Liver (tissue), 9 donors: ENCODE measurements around the gene ADGRG3. TPM values are rescaled to one million over a fixed set of nuclear protein-coding genes. Genes with fewer than 3 reads are reported as not detected.

ENCODE experiments used
- DNase-seq: peaks from one replicate; pipeline ENCODE4 v3.0.0-alpha.2; 2017; ENCODE audit warnings: low spot score
- H3K27ac ChIP-seq, 2 donors: one replicate each; pipeline ENCODE4 v1.7.0; 2013; ENCODE audit warnings: inconsistent platforms in 2 of 2, low read length in 2 of 2, control low read depth in 1 of 2, low read depth in 1 of 2, mild to moderate bottlenecking in 1 of 2
- H3K27me3 ChIP-seq, 4 donors: one replicate each; pipeline versions ENCODE4 v1.6.1 to v1.7.0; 2013; ENCODE audit warnings: low read length in 3 of 4, inconsistent platforms in 1 of 4, mild to moderate bottlenecking in 1 of 4, moderate library complexity in 1 of 4; ENCODE audit not compliant: control insufficient read depth in 4 of 4, insufficient read depth in 4 of 4
- H3K36me3 ChIP-seq, 4 donors: one replicate each; pipeline versions ENCODE4 v1.6.1 to v1.7.0; 2013; ENCODE audit warnings: low read length in 3 of 4, mild to moderate bottlenecking in 3 of 4, low read depth in 1 of 4, moderate library complexity in 1 of 4; ENCODE audit not compliant: control insufficient read depth in 4 of 4, insufficient read depth in 3 of 4
- H3K4me1 ChIP-seq, 4 donors: one replicate each; pipeline versions ENCODE4 v1.6.1 to v1.7.0; 2013; ENCODE audit warnings: low read length in 3 of 4, mild to moderate bottlenecking in 3 of 4, moderate library complexity in 1 of 4; ENCODE audit not compliant: control insufficient read depth in 4 of 4, insufficient read depth in 4 of 4
- H3K4me3 ChIP-seq, 3 donors: one replicate each; pipeline versions ENCODE4 v1.6.1 to v1.7.0; 2013; ENCODE audit warnings: low read length in 3 of 3, control low read depth in 1 of 3, low read depth in 1 of 3, mild to moderate bottlenecking in 1 of 3
- H3K9ac ChIP-seq, 2 donors: one replicate each; pipeline ENCODE4 v1.7.0; 2013; ENCODE audit warnings: low read length in 2 of 2, mild to moderate bottlenecking in 2 of 2, moderate library complexity in 2 of 2, control low read depth in 1 of 2, low read depth in 1 of 2
- H3K9me3 ChIP-seq, 4 donors: one replicate each; pipeline versions ENCODE4 v1.6.1 to v1.7.0; 2013; ENCODE audit warnings: low read length in 3 of 4; ENCODE audit not compliant: control insufficient read depth in 4 of 4
- ATF3 ChIP-seq: IDR thresholded peaks from 2 replicates; pipeline ENCODE4 v1.6.1; 2016; ENCODE audit warnings: antibody characterized with exemption
- CTCF ChIP-seq: fragments of 150-350 bp; IDR thresholded peaks from 2 replicates; pipeline ENCODE4 v1.5.1; 2017; ENCODE audit warnings: improper control_type of control experiment, low read depth, low read length; ENCODE audit not compliant: missing input control
- EGR1 ChIP-seq, 2 donors: IDR thresholded peaks; 2 replicates each; pipeline ENCODE4 v1.6.1; 2016 to 2018; ENCODE audit warnings: antibody characterized with exemption in 2 of 2, low read depth in 2 of 2
- FOXA1 ChIP-seq: IDR thresholded peaks from 2 replicates; pipeline ENCODE4 v1.6.1; 2016; ENCODE audit warnings: antibody characterized with exemption
- FOXA2 ChIP-seq: IDR thresholded peaks from 2 replicates; pipeline ENCODE4 v1.6.1; 2016; ENCODE audit warnings: antibody characterized with exemption
- GABPA ChIP-seq, 2 donors: IDR thresholded peaks in 1 of 2; conservative IDR thresholded peaks in 1 of 2; 2 replicates each; pipeline ENCODE4 v1.6.1; 2016; ENCODE audit warnings: antibody characterized with exemption in 2 of 2, mild to moderate bottlenecking in 1 of 2, moderate library complexity in 1 of 2
- HNF4A ChIP-seq, 2 donors: conservative IDR thresholded peaks; 2 replicates each; pipeline ENCODE4 v1.6.1; 2016; ENCODE audit warnings: antibody characterized with exemption in 2 of 2, mild to moderate bottlenecking in 2 of 2
- HNF4G ChIP-seq: IDR thresholded peaks from 2 replicates; pipeline ENCODE4 v1.6.1; 2016; ENCODE audit warnings: antibody characterized with exemption
- JUND ChIP-seq, 2 donors: IDR thresholded peaks; 2 replicates each; pipeline ENCODE4 v1.6.1; 2016; ENCODE audit warnings: antibody characterized with exemption in 2 of 2
- MAX ChIP-seq: IDR thresholded peaks from 2 replicates; pipeline ENCODE4 v1.6.1; 2016; ENCODE audit warnings: antibody characterized with exemption
- NR2F2 ChIP-seq: IDR thresholded peaks from 2 replicates; pipeline ENCODE4 v1.6.1; 2016; ENCODE audit warnings: antibody characterized with exemption
- RAD21 ChIP-seq, 2 donors: IDR thresholded peaks; 2 replicates each; pipeline ENCODE4 v1.6.1; 2016; ENCODE audit warnings: antibody characterized with exemption in 2 of 2, mild to moderate bottlenecking in 2 of 2
- REST ChIP-seq: IDR thresholded peaks from 2 replicates; pipeline ENCODE4 v1.6.1; 2016; ENCODE audit warnings: antibody characterized with exemption, mild to moderate bottlenecking
- RXRA ChIP-seq, 2 donors: IDR thresholded peaks; 2 replicates each; pipeline ENCODE4 v1.6.1; 2017 to 2018; ENCODE audit warnings: antibody characterized with exemption in 2 of 2, mild to moderate bottlenecking in 1 of 2
- SP1 ChIP-seq: IDR thresholded peaks from 2 replicates; pipeline ENCODE4 v1.6.1; 2018; ENCODE audit warnings: antibody characterized with exemption, mild to moderate bottlenecking
- TAF1 ChIP-seq: conservative IDR thresholded peaks from 2 replicates; pipeline ENCODE4 v1.6.1; 2016; ENCODE audit warnings: antibody characterized with exemption, mild to moderate bottlenecking
- YY1 ChIP-seq: IDR thresholded peaks from 2 replicates; pipeline ENCODE4 v1.6.1; 2016; ENCODE audit warnings: antibody characterized with exemption, mild to moderate bottlenecking
- ZBTB33 ChIP-seq: IDR thresholded peaks from 2 replicates; pipeline ENCODE4 v1.6.1; 2016; ENCODE audit warnings: antibody characterized with exemption
- WGBS: extraction: QIAGEN DNeasy Blood & Tissue Kit; methylation state at CpG from one replicate; pipeline ENCODE4 v1.1.7; 2013; 5-methylcytosine and 5-hydroxymethylcytosine counted together
- polyA plus RNA-seq, 2 donors: library from polyadenylated mRNA; stranded (reverse) in 1 of 2; unstranded in 1 of 2; fragments of 200-250 nt in 1 of 2; fragments of >200 nt in 1 of 2; fragmentation: Nextera tagmentation in 1 of 2; extraction: Ambion mirVana in 1 of 2; gene quantifications; one replicate each; pipeline versions ENCODE4 v1.2.1 to v1.2.3, GENCODE V29; 2013 to 2015
- total RNA-seq, 2 donors: library from RNA; depleted of rRNA; stranded (reverse); fragments of >200 nt; gene quantifications; one replicate each; pipeline ENCODE4 v1.2.3, GENCODE V29; 2014
- donor health status: healthy.
- donor health status: healthy.
- donor health status: healthy.
- donor health status: healthy.
- donor health status: healthy.

Gene ADGRG3
- total and polyA plus RNA-seq, 4 donors = 0.52 to 3.2 (median 1.0) TPM

GRCh38 chr16:57622361-57623250, 45.5 kb upstream of the ADGRG3 start:
- DNase-seq = no peak

GRCh38 chr16:57623251-57624043, 44.7 kb upstream of the ADGRG3 start:
- TF ChIP-seq GABPA (IDR thresholded peaks at IDR 0.05 in 1 of 2, conservative IDR thresholded peaks at IDR 0.05 in 1 of 2) = no peak
- no peak for TF ChIP-seq YY1
- TF ChIP-seq HNF4G = no peak
- no peak for TF ChIP-seq JUND (IDR thresholded peaks at IDR 0.05)
- no peak for TF ChIP-seq ZBTB33
- TF ChIP-seq TAF1 = no peak
- TF ChIP-seq CTCF = no peak
- no peak for TF ChIP-seq ATF3
- TF ChIP-seq RXRA (IDR thresholded peaks at IDR 0.05) = no peak
- TF ChIP-seq FOXA2 = no peak
- TF ChIP-seq HNF4A (conservative IDR thresholded peaks at IDR 0.05) = no peak
- no peak for TF ChIP-seq REST
- no peak for TF ChIP-seq NR2F2
- no peak for TF ChIP-seq SP1
- TF ChIP-seq RAD21 (IDR thresholded peaks at IDR 0.05) = no peak
- TF ChIP-seq FOXA1 = no peak
- TF ChIP-seq EGR1 (IDR thresholded peaks at IDR 0.05; ENCODE audit: low read depth in 2 of 2) = no peak
- no peak for TF ChIP-seq MAX
- Histone ChIP-seq H3K4me1 (peaks cover 0 to 3% (median 0%) of the 10 kb centered on the region in 4 donors), H3K9me3 (no peaks in the 10 kb centered on the region), H3K36me3 (no peaks in the 10 kb centered on the region), H3K27me3 (no peaks in the 10 kb centered on the region), H3K4me3 (no peak overlapping the region), H3K9ac (no peak overlapping the region), H3K27ac (peak overlapping the region in 1 of 2 donors; percentile 3)
- WGBS = 78% methylated on average over 17 of the region's 17 CpGs
- no peak for DNase-seq

More at GRCh38 chr16:57622361-57623250, 45.5 kb upstream of the ADGRG3 start:
- no peak overlapping the region for H3K9ac ChIP-seq
- no peak overlapping the region for H3K27ac ChIP-seq
- no peak overlapping the region for H3K4me3 ChIP-seq
- H3K4me1 ChIP-seq = peaks cover 0 to 6% (median 0%) of the 10 kb centered on the region in 4 donors
- 74% methylated on average over 16 of the region's 16 CpGs for WGBS
- no peaks in the 10 kb centered on the region for H3K27me3 ChIP-seq
- H3K36me3 ChIP-seq = no peaks in the 10 kb centered on the region
- H3K9me3 ChIP-seq = no peaks in the 10 kb centered on the region
- TF ChIP-seq GABPA (IDR thresholded peaks at IDR 0.05 in 1 of 2, conservative IDR thresholded peaks at IDR 0.05 in 1 of 2) = no peak
- peak; percentile 13 for TF ChIP-seq NR2F2
